SK-N-MC (cell line): ENCODE data around the gene CNFN.

Experiments
- EZH2 ChIP-seq: fragments of 200-600 bp; sonication (generic); IDR thresholded peaks from one replicate; pipeline ENCODE4 v1.6.1; 2017; ENCODE audit warnings: antibody characterized with exemption
- FOXP2 ChIP-seq: optimal IDR thresholded peaks from 2 replicates; pipeline ENCODE3; 2011; ENCODE audit warnings: mild to moderate bottlenecking, moderate library complexity; ENCODE audit not compliant: insufficient read depth; ENCODE audit errors: extremely low read length, control extremely low read depth
- POLR2AphosphoS5 ChIP-seq: IDR thresholded peaks from 2 replicates; pipeline ENCODE4 v1.6.1; 2012; ENCODE audit warnings: mild to moderate bottlenecking, low read depth, low read length, borderline replicate concordance

DNA sequence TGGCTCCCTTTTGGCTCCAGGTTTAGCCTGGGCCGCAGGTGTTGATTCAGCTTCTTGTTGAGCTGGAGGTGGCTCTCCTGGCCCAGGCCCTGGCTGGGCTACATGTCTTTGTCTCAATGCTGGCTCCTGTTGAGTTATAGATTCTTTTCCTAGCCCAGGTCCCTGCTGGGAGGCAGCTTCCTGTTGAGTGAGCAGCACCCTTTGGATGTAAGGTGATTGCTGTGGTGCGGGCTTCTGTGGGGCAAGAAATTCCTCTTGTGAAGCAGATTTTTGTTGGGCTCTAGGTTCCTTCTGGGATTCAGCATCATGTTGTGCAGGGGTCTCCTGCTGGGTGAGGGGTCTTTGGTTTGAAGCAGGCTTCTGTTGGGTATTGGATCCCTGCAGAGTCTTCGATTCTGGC lies 36.5 kb upstream of the CNFN start:
- TF ChIP-seq POLR2AphosphoS5 (no peak), EZH2 (no peak), FOXP2 (no peak)
